ENCODE data around the gene COL4A1.

COL4A1 gene

GRCh38 chr13:110132225-110132982 lies 174.6 kb downstream of the COL4A1 start:
- Histone ChIP-seq H2AFZ (ENCODE audit: low read length) (no peak overlapping the region), H3K27ac (ENCODE audit: low read length) (no peak overlapping the region), H3K9ac (ENCODE audit: low read length) (no peak overlapping the region), H4K20me1 (ENCODE audit: insufficient read depth, low read length) (no peaks in the 10 kb centered on the region), H3K79me2 (ENCODE audit: low read length) (no peaks in the 10 kb centered on the region), H3K4me1 (ENCODE audit: low read length) (no peaks in the 10 kb centered on the region; the same call in 1 of the 2 replicates), H3K4me2 (ENCODE audit: low read depth, low read length) (no peak overlapping the region), H3K9me2 (replicated peaks; ENCODE audit: insufficient read depth, low read length) (no peaks in the 10 kb centered on the region), H3K9me3 (replicated peaks; ENCODE audit: insufficient read depth, low read length) (no peaks in the 10 kb centered on the region), H3K4me3 (ENCODE audit: low read length) (no peak overlapping the region), H3K36me3 (replicated peaks; ENCODE audit: insufficient read depth, low read length) (no peaks in the 10 kb centered on the region), H3F3A (ENCODE audit: insufficient read depth, low read length) (no peaks in the 10 kb centered on the region), H3K27me3 (replicated peaks; ENCODE audit: insufficient read depth, low read length) (no peaks in the 10 kb centered on the region)
- DNase-seq = no peak
- no peak for TF ChIP-seq EZH2phosphoT487 (IDR thresholded peaks at IDR 0.05; ENCODE audit: low read length)
- no peak for TF ChIP-seq EZH2 (optimal IDR thresholded peaks at IDR 0.05; ENCODE audit: low read depth, low read length)
- TF ChIP-seq CTCF (IDR thresholded peaks at IDR 0.05; ENCODE audit: low read length) = no peak

GRCh38 chr13:110131424-110131823 lies 175.5 kb downstream of the COL4A1 start:
- no peak overlapping the region for H3K27ac ChIP-seq (ENCODE audit: low read length)
- no peaks in the 10 kb centered on the region for H3K79me2 ChIP-seq (ENCODE audit: low read length)
- no peaks in the 10 kb centered on the region for H3K9me2 ChIP-seq (replicated peaks; ENCODE audit: insufficient read depth, low read length)
- H3F3A ChIP-seq (ENCODE audit: insufficient read depth, low read length) = no peaks in the 10 kb centered on the region
- no peak overlapping the region for H3K4me3 ChIP-seq (ENCODE audit: low read length)
- H3K27me3 ChIP-seq (replicated peaks; ENCODE audit: insufficient read depth, low read length) = no peaks in the 10 kb centered on the region
- H4K20me1 ChIP-seq (ENCODE audit: insufficient read depth, low read length) = no peaks in the 10 kb centered on the region
- DNase-seq = no peak
- H2AFZ ChIP-seq (ENCODE audit: low read length) = no peak overlapping the region
- no peak overlapping the region for H3K4me2 ChIP-seq (ENCODE audit: low read depth, low read length)
- TF ChIP-seq EZH2 (optimal IDR thresholded peaks at IDR 0.05; ENCODE audit: low read depth, low read length) (no peak), CTCF (IDR thresholded peaks at IDR 0.05; ENCODE audit: low read length) (no peak), EZH2phosphoT487 (IDR thresholded peaks at IDR 0.05; ENCODE audit: low read length) (no peak)
- no peaks in the 10 kb centered on the region for H3K9me3 ChIP-seq (replicated peaks; ENCODE audit: insufficient read depth, low read length)
- no peak overlapping the region for H3K9ac ChIP-seq (ENCODE audit: low read length)
- no peaks in the 10 kb centered on the region for H3K4me1 ChIP-seq (ENCODE audit: low read length)
- H3K36me3 ChIP-seq (replicated peaks; ENCODE audit: insufficient read depth, low read length) = no peaks in the 10 kb centered on the region

DNA sequence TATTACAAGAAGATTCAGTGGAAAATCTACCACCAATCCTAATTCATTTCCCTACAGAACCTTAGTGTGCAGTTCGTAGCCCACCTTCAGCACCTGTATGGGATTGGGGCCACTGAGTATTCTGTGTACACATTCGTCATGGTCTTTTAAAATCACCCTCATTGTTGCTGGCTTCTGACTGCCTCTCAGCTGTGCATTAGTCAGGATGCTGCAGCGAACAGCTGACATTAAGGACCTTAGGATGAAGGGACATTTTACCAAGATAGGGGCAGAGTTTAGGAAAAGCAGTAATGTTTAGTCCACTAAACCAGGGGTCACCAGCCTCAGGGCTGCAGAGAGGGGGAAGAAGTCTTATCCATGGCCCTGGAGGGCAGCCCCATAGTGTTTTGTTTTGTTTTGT lies 176.5 kb downstream of the COL4A1 start:
- Histone ChIP-seq H3K4me1 (ENCODE audit: low read length) (no peaks in the 10 kb centered on the region), H3K9ac (ENCODE audit: low read length) (no peak overlapping the region), H3K4me3 (ENCODE audit: low read length) (no peak overlapping the region)

More for the DNA sequence above, 176.5 kb downstream of the COL4A1 start:
- no peaks in the 10 kb centered on the region for H3K79me2 ChIP-seq (ENCODE audit: low read length)
- no peak for DNase-seq
- H4K20me1 ChIP-seq (ENCODE audit: insufficient read depth, low read length) = no peaks in the 10 kb centered on the region
- TF ChIP-seq EZH2 (optimal IDR thresholded peaks at IDR 0.05; ENCODE audit: low read depth, low read length) (no peak), CTCF (IDR thresholded peaks at IDR 0.05; ENCODE audit: low read length) (no peak), EZH2phosphoT487 (IDR thresholded peaks at IDR 0.05; ENCODE audit: low read length) (no peak)
- H3K9me2 ChIP-seq (replicated peaks; ENCODE audit: insufficient read depth, low read length) = no peaks in the 10 kb centered on the region
- H3K9me3 ChIP-seq (replicated peaks; ENCODE audit: insufficient read depth, low read length) = no peaks in the 10 kb centered on the region
- H3K27ac ChIP-seq (ENCODE audit: low read length) = no peak overlapping the region
- H3K27me3 ChIP-seq (replicated peaks; ENCODE audit: insufficient read depth, low read length) = no peaks in the 10 kb centered on the region
- no peak overlapping the region for H3K4me2 ChIP-seq (ENCODE audit: low read depth, low read length)
- H3K36me3 ChIP-seq (replicated peaks; ENCODE audit: insufficient read depth, low read length) = no peaks in the 10 kb centered on the region
- H3F3A ChIP-seq (ENCODE audit: insufficient read depth, low read length) = no peaks in the 10 kb centered on the region
- H2AFZ ChIP-seq (ENCODE audit: low read length) = no peak overlapping the region

All from MM.1S (cell line).